Measurements from ENCODE around the gene STAB1.

STAB1 gene, protein sequence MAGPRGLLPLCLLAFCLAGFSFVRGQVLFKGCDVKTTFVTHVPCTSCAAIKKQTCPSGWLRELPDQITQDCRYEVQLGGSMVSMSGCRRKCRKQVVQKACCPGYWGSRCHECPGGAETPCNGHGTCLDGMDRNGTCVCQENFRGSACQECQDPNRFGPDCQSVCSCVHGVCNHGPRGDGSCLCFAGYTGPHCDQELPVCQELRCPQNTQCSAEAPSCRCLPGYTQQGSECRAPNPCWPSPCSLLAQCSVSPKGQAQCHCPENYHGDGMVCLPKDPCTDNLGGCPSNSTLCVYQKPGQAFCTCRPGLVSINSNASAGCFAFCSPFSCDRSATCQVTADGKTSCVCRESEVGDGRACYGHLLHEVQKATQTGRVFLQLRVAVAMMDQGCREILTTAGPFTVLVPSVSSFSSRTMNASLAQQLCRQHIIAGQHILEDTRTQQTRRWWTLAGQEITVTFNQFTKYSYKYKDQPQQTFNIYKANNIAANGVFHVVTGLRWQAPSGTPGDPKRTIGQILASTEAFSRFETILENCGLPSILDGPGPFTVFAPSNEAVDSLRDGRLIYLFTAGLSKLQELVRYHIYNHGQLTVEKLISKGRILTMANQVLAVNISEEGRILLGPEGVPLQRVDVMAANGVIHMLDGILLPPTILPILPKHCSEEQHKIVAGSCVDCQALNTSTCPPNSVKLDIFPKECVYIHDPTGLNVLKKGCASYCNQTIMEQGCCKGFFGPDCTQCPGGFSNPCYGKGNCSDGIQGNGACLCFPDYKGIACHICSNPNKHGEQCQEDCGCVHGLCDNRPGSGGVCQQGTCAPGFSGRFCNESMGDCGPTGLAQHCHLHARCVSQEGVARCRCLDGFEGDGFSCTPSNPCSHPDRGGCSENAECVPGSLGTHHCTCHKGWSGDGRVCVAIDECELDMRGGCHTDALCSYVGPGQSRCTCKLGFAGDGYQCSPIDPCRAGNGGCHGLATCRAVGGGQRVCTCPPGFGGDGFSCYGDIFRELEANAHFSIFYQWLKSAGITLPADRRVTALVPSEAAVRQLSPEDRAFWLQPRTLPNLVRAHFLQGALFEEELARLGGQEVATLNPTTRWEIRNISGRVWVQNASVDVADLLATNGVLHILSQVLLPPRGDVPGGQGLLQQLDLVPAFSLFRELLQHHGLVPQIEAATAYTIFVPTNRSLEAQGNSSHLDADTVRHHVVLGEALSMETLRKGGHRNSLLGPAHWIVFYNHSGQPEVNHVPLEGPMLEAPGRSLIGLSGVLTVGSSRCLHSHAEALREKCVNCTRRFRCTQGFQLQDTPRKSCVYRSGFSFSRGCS (N-terminal part only)

DNA sequence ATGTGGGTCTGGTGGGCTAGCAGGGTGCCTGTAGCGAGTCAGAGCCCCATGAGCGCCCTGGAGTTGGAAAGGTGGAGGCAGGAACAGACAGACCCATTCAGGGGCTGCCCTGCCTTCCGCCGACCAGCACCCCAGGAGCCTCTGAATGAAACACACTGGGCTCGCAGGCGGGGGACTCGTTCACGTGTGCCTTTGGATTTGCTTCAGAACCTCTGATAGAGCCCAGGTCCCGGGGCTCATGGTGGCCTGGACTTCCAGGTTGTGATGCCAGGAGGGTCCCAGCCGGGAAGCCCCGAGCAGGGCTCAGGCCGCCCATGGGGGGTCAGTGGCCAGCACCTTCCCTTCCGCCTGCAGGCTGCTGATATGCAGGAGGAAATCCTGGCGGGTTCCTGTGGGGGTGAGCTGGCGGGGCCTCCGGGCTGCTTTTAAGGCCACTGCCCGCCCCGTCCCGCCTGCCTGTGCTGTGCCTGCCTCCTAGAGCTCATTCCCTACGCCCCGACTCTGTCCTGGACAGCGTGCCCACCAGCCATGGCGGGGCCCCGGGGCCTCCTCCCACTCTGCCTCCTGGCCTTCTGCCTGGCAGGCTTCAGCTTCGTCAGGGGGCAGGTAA is at the start of gene STAB1:
TSS of gene STAB1 (plus strand) at position 453 of the 610 bp plus-strand sequence. CDS start at position 529, 76 bp downstream.
- no peak for TF ChIP-seq CTCF (IDR thresholded peaks at IDR 0.05)
- peaks cover 30 to 40% (median 33%) of the 10 kb centered on the region in 3 donors for H3K36me3 ChIP-seq
- no peaks in the 10 kb centered on the region for H3K9me3 ChIP-seq
- peaks cover 0 to 23% (median 0%) of the 10 kb centered on the region in 4 donors for H3K4me1 ChIP-seq
- H3K27me3 ChIP-seq = no peaks in the 10 kb centered on the region
- peak within 1 kb of the TSS; percentile 37 to 39 for H3K4me3 ChIP-seq
- peak in 1 of 2 donors; percentile 66 for DNase-seq
- intact Hi-C loops (cut with DNase I; ENCODE audit: low total_unique reads) = no loop called here
- H3K27ac ChIP-seq = peak within 1 kb of the TSS; percentile 9 to 42

GRCh38 chr3:52446042-52446441 is 49.1 kb upstream of the STAB1 start:
- no peaks in the 10 kb centered on the region for H3K9me3 ChIP-seq
- no peaks in the 10 kb centered on the region for H3K36me3 ChIP-seq
- TF ChIP-seq CTCF (IDR thresholded peaks at IDR 0.05) = no peak
- H3K27ac ChIP-seq = no peak overlapping the region
- H3K4me3 ChIP-seq = no peak overlapping the region
- intact Hi-C loops (cut with DNase I; ENCODE audit: low total_unique reads) = loop anchor here (2.0 kb wide), 1 partner anchor 17 kb away; no protein-coding TSS in a partner anchor
- peaks cover 0 to 15% (median 6%) of the 10 kb centered on the region in 4 donors for H3K4me1 ChIP-seq
- H3K27me3 ChIP-seq = no peaks in the 10 kb centered on the region
- no peak for DNase-seq

DNA sequence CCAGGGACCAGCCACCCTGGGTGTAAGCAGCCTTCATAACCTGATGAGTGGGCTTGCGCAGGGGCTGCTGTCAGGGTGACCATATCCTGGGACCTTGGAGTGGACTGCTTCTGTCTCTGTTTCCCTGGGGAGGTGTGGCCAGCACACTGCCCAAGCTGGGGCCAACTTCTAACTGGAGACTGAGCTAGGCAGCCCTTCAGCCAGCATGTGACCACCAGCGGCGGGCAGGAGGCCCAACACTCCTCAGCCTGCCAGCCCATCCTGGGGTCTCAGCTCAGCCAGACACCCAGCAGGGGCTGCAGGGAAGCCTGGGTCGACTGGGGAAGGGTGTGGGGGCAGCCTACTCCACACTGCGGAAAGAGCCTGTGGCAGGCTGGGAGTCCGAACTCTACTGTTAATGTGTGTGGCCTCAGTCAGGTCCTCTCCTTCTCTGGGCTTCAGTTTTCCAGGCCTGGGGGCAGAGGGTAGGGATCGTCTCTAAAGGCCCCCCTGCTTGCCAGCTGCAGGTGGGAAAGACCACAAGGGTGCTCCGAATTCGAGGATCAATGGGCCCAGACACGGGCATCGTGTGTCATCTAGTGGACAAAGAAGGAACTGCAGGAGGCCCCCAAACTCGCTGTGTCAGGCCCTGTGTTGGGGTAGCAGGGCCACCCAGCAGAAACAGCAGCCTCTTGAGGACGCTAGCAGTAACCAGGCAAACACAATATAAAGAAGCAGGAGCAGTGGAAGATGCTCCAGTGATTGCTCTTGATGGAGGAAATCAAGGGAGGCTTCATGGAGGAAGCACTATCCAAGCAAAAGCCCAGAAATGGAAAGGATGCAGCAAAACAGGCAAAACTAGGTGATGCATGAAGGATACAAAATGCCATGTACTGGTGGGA is 48.3 kb upstream of the STAB1 start:
- intact Hi-C loops (cut with DNase I; ENCODE audit: low total_unique reads) = loop anchor here (2.0 kb wide), 1 partner anchor 18 kb away; no protein-coding TSS in a partner anchor
- peaks cover 0 to 15% (median 6%) of the 10 kb centered on the region in 4 donors for H3K4me1 ChIP-seq

More for the DNA sequence above, 48.3 kb upstream of the STAB1 start:
- peak in 1 of 2 donors; percentile 72 for DNase-seq
- H3K36me3 ChIP-seq = no peaks in the 10 kb centered on the region
- H3K27me3 ChIP-seq = no peaks in the 10 kb centered on the region
- H3K27ac ChIP-seq = no peak overlapping the region
- no peak overlapping the region for H3K4me3 ChIP-seq
- no peaks in the 10 kb centered on the region for H3K9me3 ChIP-seq
- TF ChIP-seq CTCF (IDR thresholded peaks at IDR 0.05) = peak; percentile 97 to 100

Data from tibial artery (tissue), 4 donors.